ENCODE data around the gene MAPKAP1. TPM values are rescaled to one million over a fixed set of nuclear protein-coding genes. Genes with fewer than 3 reads are reported as not detected.

Gene MAPKAP1
- total RNA-seq, 2 donors from 2014 or later: 56.5 to 63.8 TPM

DNA sequence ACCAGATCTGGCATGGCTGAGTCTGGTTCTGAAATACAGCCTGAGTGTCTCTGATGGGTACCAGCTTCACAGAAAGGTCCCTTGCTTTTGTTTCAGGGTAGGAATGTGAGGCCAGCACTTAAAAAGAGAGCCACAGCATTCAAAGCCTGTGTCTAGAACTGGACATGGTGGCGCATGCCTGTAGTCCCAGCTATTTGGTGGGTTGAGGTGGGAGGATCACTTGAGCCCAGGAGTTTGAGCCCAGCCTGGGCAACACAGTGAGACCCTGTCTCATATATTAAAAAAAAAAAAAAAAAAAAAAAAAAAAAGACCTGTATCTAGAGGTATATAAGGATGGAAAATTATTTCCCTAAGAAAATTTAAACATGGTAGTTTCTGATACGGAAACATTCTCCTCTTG is 243.1 kb downstream of the MAPKAP1 start:
- no peak for DNase-seq
- no peak for ATAC-seq
- intact Hi-C loops (cut with DNase I, micrococcal nuclease): no loop called here

DNA sequence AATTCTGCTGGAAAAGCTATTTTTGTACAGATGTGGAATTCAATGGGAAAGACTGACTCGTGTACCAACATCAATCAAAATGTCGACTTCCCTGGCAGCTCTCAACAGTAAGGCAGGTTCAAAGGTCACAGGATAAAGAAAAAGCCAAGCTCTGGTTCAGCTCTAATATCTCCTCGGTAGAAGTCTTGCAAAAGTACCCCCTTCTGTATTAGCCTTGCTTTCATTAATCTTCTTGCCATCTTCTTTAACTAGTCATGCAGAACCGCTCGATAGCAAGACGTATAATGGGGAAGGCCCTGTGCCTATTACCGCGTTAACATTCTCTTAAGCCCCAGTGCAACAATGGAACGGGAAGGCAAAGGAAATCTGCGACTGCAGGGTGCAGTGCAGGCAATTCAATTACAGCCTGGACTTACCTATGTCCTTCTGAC is 244.1 kb downstream of the MAPKAP1 start:
- intact Hi-C loops (cut with DNase I, micrococcal nuclease): no loop called here
- no peak for DNase-seq

DNA sequence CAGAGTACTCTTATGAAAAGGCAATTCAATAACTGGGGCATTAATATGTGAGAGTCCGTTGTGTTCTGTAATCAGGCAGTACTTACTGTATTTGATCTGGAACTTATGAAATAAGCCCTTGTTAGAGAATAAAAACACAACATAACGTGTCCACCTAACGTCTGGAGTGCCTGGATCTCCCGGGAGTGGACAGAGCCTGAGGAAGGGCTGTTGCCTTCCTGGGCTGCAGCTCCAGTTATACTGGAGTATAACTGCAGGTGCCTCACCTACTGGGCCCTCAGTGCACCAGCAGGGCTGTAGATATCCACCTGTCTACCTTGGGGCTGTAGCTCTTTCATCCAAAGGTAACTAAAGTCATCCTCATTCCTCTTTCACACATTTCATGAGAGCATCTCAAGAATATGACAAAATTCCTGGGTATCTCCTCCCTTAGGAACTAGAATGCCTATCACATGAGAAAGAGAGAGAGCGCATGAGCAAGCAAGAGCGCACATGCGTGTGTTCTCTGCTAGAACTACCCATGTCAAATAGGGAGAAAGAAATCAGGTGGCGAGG is 245.3 kb downstream of the MAPKAP1 start:
- DNase-seq (no peak), ATAC-seq (no peak)
- intact Hi-C loops (cut with DNase I, micrococcal nuclease): no loop called here

More for the DNA sequence above, 244.1 kb downstream of the MAPKAP1 start:
- ATAC-seq: no peak

- DNase-seq: no peak
- ATAC-seq: no peak
- intact Hi-C loops (cut with DNase I, micrococcal nuclease): no loop called here
Observed at GRCh38 chr9:125460883-125461635, 245.9 kb downstream of the MAPKAP1 start.

DNA sequence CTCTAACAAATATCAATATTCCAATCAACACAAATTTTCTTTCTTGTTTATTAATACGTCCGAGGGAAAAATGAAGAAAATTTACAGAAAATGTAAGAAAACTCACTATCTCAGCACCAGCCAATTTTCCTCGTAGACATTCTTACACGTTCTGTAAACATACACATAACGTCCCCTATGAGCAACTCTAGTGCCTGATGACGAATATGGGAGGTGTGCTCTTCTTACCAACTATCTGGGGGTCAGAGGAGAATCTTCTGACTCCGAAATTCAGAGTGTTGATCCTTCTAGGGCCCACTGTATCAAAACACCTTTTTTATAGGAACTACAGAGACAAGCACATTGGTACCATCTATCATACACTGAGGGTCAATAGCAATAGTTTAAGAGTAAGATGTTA is 246.7 kb downstream of the MAPKAP1 start:
- ATAC-seq (no peak), DNase-seq (no peak)
- intact Hi-C loops (cut with DNase I, micrococcal nuclease): no loop called here

DNA sequence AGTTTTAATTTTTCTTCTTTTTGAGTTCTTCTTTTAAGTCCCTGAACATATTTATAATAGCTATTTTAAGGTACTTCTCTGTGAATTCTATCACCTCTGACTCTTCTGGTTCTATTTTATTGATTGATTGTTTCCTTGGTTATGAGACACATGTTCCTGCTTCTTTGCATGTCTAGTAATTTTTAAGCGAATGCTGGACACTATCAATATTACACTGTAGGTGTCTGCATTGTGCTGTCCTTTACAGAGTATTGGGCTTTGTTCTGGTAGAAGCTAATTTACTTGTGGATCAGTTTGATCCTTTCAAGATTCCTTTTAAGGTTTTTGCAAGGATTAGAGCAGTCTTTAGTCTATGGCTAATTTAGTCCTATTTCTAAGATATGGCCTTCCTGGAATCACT is 249.7 kb downstream of the MAPKAP1 start:
- ATAC-seq (no peak), DNase-seq (no peak)
- intact Hi-C loops (cut with DNase I, micrococcal nuclease): no loop called here

DNA sequence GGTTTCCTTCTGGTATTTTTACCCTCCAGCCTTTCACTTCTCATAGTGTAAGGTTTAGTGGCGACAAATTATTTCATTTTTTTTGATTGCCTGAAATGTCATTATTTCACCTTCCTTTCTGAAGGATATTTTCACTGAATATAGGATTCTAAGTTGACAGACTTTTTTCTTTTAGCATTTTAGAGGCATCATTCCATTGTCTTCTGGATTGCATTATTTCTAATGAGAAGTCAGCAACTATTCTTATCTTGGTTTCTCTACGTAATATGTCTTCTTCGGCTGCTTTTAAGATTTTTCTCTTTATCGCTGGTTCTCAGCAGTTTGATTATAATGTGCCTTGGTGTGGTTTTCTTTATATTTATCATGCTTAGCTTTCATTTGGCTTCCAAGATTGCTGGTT is 251.1 kb downstream of the MAPKAP1 start:
- intact Hi-C loops (cut with DNase I, micrococcal nuclease): no loop called here
- DNase-seq (no peak), ATAC-seq (no peak)

GRCh38 chr9:125455132-125455531 is 251.9 kb downstream of the MAPKAP1 start:
- DNase-seq (no peak), ATAC-seq (no peak)
- intact Hi-C loops (cut with DNase I, micrococcal nuclease): no loop called here

DNA sequence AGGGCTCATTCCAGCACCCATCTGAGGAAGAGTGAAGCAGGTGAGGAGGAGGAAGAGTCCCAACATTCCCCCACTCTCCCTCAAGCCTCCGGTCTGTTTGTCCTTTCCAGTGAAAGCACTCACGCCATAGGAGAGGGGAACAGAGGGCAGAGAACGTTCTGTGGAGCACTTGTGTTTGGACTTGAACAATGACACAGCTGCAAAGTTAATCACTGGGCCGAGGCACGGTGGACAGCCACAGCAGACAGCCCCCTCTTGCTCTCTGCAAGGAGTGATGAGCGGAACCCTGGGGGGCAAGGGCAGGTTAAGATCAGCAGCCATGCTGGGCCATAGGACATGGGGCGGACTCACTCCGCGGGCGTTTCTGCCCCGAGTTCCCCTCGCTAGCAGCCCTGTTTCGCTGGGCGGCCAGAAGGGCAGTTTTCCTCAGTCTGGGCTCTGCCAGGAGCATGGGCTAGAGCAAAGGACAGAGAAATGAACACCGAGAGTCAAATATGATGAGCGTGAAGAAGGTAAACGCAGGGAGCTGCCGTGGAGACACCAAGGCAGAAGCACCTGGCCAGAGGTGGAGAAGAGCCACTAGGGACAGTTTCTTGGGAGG is 259.7 kb downstream of the MAPKAP1 start:
- intact Hi-C loops (cut with DNase I, micrococcal nuclease): no loop called here
- no peak for DNase-seq
- ATAC-seq: no peak

DNA sequence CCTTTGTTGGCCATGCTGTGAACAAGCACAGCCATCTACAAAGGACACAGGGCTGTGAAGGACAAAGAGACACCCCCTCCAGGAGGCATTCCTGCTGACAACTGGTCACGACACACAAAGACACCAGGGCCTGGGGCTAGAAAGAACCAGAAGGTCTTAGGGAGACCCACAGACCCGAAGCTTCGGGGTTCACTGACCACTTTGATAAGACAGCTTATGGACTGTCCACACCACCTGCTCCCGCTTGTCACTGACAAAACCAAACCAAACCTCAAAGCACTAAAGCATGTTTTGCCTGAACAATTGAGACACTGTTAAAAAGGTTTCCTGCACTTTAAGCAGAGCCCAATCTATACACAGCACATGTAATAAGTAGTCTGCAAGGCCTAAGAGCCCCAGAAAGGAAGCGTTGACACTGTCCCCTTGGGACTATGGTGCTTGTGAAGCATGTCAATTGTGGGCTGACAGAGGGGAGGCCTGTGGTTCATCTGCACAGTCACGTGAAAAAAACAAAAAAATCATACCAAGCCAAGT is 260.4 kb downstream of the MAPKAP1 start:
- intact Hi-C loops (cut with DNase I, micrococcal nuclease): no loop called here
- DNase-seq (no peak), ATAC-seq (no peak)

GRCh38 chr9:125444956-125445506 is 262.0 kb downstream of the MAPKAP1 start:
- ATAC-seq: no peak
- intact Hi-C loops (cut with DNase I, micrococcal nuclease): no loop called here
- no peak for DNase-seq

- ATAC-seq (no peak), DNase-seq (no peak)
- intact Hi-C loops (cut with DNase I, micrococcal nuclease): no loop called here
Observed at GRCh38 chr9:125444166-125444565, 262.8 kb downstream of the MAPKAP1 start.

DNA sequence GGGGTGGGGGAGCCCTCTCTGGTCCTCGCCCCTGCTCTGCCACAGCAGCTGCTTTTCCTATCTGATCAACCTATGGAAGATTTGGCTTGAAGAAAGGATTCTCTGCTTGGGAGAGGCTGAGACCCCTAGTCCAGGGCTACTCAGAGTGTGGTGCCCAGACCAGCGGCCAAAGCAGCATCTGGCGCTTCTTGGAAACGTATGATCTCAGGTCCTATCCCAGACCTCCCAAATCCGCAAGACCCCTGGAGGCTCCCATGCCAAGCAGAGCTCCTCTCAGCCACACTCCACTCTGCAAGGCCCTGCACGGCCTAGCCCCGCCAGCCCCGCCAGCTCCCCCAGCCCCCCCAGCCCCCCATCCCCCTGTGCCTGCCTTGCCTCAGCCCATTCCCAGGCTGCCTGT is 263.6 kb downstream of the MAPKAP1 start:
- DNase-seq (no peak), ATAC-seq (no peak)
- intact Hi-C loops (cut with DNase I, micrococcal nuclease): no loop called here

DNA sequence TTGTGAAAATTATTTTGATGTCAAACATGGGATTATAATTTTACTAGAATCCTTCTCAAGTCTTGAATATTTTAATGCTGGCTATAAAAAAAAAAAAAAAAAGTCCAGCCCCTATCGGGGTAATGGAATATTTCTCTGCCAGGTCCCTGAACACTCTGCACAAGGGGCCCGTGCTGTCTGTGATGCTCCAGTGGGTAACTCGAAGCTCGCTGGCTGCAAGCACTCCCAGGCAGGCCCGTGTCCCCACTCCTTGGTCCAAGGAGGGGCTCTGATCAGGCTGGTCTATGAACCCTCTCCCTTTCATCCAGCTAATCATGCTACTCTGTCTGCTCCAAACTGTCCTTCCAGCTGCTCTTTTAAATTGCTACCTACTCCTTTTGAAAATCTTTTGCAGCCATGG is 264.6 kb downstream of the MAPKAP1 start:
- DNase-seq (no peak), ATAC-seq (no peak)
- intact Hi-C loops (cut with DNase I, micrococcal nuclease): no loop called here

- intact Hi-C loops (cut with DNase I, micrococcal nuclease): no loop called here
- DNase-seq (no peak), ATAC-seq (no peak)
Observed at GRCh38 chr9:125440411-125440810, 266.6 kb downstream of the MAPKAP1 start.

- intact Hi-C loops (cut with DNase I, micrococcal nuclease): no loop called here
- DNase-seq (no peak), ATAC-seq (no peak)
Observed at GRCh38 chr9:125439434-125440272, 267.4 kb downstream of the MAPKAP1 start.

DNA sequence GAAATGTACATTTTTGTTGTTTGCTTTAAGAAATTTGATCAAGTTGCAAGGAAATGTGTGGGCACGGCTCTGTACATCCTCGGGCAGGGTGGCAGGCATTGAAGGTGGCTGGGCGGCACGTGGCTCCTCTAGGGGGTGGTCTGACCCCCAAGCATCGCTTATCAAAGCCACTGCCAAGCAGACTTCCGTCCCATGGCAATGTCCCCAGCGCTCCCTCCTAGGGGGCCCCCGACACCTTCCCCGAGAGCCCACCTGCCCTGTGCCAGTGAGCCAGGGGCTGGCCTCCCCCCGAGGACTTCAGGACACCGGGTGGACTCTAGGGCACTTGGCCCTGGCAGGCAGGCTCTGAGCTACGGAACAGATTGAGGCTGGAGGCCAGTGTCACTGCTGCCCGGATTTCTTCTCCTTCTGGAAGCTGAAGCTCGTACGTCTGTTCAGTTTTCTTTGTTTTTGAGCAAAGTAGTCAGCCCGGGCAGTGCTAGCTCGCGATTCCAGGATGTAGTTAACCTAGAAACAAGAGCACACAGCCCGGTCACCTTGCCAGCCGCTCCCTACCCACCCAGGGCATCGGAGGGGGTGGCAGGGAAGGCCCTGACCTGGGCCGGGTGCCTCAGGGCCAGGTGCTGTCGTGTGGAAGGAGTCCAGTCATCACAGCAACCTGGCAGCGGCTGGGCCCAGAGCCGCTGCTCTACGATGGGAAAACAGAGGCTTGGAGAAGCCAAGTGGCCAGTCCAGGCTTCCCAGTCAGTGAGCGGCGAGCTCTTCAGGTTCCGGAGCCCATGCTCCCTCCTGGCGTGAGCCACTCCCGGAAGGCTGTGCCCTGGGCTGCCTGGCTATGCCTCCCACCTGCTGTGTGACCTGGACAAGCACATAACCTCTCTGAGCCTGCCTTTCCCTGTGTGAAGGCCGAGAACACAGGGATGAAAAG is 268.2 kb downstream of the MAPKAP1 start:
- DNase-seq (no peak), ATAC-seq (no peak)
- intact Hi-C loops (cut with DNase I, micrococcal nuclease): no loop called here

- no peak for DNase-seq
- ATAC-seq: no peak
- intact Hi-C loops (cut with DNase I, micrococcal nuclease): no loop called here
Observed at GRCh38 chr9:125437771-125438221, 269.2 kb downstream of the MAPKAP1 start.
